Suprapubic skin (tissue), 3 donors: ENCODE measurements around the gene TUBA4A.

Experiments used
- POLR2A ChIP-seq, 2 donors: fragments of 450-650 bp; IDR thresholded peaks; one replicate each; pipeline ENCODE4 v1.6.1; 2017; ENCODE audit warnings: antibody characterized with exemption in 2 of 2, mild to moderate bottlenecking in 2 of 2, moderate library complexity in 2 of 2
- TF ChIP-seq, protein P1 (sequence below), 2 donors: fragments of 200-600 bp in 1 of 2; fragments of 450-650 bp in 1 of 2; sonication (generic) in 1 of 2; IDR thresholded peaks; one replicate each; pipeline ENCODE4 v1.5.1; 2016 to 2019; ENCODE audit warnings: antibody characterized with exemption in 2 of 2, mild to moderate bottlenecking in 1 of 2, moderate library complexity in 1 of 2

DNA sequence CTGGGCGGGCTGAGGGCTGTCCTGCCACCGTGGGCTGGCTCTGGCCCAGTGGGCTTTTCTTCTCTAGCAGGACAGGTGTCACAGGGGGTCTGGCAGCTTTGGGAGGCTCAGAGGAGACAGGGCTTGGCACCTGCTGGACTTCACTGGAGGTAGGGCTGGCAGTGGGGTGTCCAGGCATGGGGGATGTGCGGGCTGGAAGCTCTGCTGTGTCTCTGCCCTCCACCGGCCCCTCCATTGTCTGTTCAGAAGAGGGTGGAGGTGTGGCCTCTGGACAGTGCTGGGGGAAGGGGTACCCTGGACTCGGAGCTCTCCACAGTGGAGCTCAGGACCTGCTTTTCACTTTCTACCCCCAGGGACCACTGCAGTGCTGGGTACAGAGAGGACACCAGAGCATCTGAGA, 46.3 kb upstream of the TUBA4A start:
- TF ChIP-seq, protein P1, sequence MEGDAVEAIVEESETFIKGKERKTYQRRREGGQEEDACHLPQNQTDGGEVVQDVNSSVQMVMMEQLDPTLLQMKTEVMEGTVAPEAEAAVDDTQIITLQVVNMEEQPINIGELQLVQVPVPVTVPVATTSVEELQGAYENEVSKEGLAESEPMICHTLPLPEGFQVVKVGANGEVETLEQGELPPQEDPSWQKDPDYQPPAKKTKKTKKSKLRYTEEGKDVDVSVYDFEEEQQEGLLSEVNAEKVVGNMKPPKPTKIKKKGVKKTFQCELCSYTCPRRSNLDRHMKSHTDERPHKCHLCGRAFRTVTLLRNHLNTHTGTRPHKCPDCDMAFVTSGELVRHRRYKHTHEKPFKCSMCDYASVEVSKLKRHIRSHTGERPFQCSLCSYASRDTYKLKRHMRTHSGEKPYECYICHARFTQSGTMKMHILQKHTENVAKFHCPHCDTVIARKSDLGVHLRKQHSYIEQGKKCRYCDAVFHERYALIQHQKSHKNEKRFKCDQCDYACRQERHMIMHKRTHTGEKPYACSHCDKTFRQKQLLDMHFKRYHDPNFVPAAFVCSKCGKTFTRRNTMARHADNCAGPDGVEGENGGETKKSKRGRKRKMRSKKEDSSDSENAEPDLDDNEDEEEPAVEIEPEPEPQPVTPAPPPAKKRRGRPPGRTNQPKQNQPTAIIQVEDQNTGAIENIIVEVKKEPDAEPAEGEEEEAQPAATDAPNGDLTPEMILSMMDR (IDR thresholded peaks at IDR 0.05): no peak
- TF ChIP-seq POLR2A (IDR thresholded peaks at IDR 0.05): no peak
